HG03103 (cell line): ENCODE data around the gene NUDT6.

Source experiments
- ATAC-seq: cut with Tn5 transposase; IDR thresholded peaks from one replicate; pipeline ENCODE4 v1.9.1; 2021; ENCODE audit warnings: low read depth; ENCODE audit not compliant: unreplicated experiment

Gene NUDT6

GRCh38 chr4:122842984-122843531, 79.3 kb downstream of the NUDT6 start:
- ATAC-seq = no peak
